Tibial nerve (tissue), 4 donors: ENCODE results near the gene PELI2.

Experiments used
- CTCF ChIP-seq, 5 experiments: fragments of 200-600 bp in 3 of 5; fragments of 450-650 bp in 2 of 5; sonication (generic) in 3 of 5; IDR thresholded peaks; one replicate each; pipeline ENCODE4 v1.5.1; 2016 to 2019; ENCODE audit warnings: antibody characterized with exemption in 5 of 5, mild to moderate bottlenecking in 3 of 5, moderate library complexity in 2 of 5
- EP300 ChIP-seq, 2 donors: sonication (generic); formaldehyde crosslinking; IDR thresholded peaks; one replicate each; pipeline ENCODE4 v1.6.1; 2017; ENCODE audit warnings: antibody characterized with exemption in 2 of 2, mild to moderate bottlenecking in 1 of 2
- POLR2A ChIP-seq, 2 donors: fragments of 450-650 bp; IDR thresholded peaks; one replicate each; pipeline ENCODE4 v1.6.1; 2017; ENCODE audit warnings: antibody characterized with exemption in 2 of 2, mild to moderate bottlenecking in 2 of 2, moderate library complexity in 2 of 2

- TF ChIP-seq POLR2A (IDR thresholded peaks at IDR 0.05): no peak
- no peak for TF ChIP-seq CTCF (IDR thresholded peaks at IDR 0.05)
- TF ChIP-seq EP300 (IDR thresholded peaks at IDR 0.05): no peak
Measured at GRCh38 chr14:56143025-56143424, 24.8 kb downstream of the PELI2 start.
